ENCODE results near the gene PTGIS. TPM values are rescaled to one million over a fixed set of nuclear protein-coding genes. Genes with fewer than 3 reads are reported as not detected.
A peak's percentile ranks its signal among the peaks of the same experiment; 100 is the strongest.

PTGIS gene
- total RNA-seq, 2 donors from 2014 or later: 0.08 TPM; not detected in 1

DNA sequence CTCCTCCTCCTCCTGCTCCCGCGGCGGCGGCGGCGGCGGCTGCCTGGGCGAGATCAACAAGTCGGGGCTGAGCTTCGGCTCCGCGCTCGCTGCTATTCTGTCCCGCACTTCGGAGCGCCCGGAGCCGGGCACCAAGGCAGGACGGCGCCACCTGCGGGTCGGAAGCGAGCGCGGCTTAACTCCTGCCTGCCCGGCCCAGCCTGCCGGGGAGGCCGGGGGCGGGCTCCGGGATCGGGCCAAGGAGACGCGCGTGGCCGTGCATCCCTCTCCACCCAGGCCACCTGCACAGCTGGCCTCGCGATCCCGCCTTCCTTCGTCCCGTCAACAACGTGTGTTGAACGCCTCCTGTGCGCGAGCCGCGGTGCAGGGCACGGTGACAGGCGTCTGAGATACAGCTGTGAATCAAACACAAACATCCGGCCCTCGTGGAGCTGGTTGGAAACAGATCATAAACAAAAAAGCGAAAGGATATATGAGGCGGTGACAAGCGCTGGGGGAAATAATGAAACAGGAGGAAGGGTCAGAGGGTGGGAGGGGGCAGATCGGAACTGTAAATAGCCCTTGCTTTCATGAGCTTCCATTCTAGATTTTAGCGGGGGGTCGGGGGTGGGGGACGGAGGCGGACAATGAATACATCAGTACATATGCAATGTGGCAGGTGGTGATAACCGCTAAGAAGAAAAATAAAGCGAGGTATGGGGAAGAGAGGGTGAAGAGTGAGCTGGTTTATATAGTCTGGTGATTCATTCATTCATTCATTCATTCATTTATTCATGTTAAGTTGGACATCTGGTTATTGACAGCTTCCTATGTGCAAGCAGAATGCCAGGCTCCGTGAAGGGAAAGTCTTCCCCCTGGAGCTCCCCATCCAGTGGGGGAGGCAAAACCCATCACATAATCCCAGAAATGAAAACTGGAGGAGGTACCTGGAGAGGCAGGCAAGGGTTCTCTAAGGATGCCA is 83.5 kb downstream of the PTGIS start:
- peak overlapping the region; percentile 85 for H3K4me3 Mint-ChIP-seq
- peaks cover 54 to 67% of the 10 kb centered on the region in 2 donors for H3K27me3 Mint-ChIP-seq
- peaks cover 6 to 7% of the 10 kb centered on the region in 2 donors for H3K4me1 Mint-ChIP-seq (ENCODE audit: low read depth in 2 of 2)
- H3K9me3 Mint-ChIP-seq: no peaks in the 10 kb centered on the region
- DNase-seq (ENCODE audit: low spot score): peak; percentile 65
- peak; percentile 82 to 88 for ATAC-seq
- H3K27ac Mint-ChIP-seq: no peak overlapping the region
- H3K36me3 Mint-ChIP-seq: peaks cover 2% of the 10 kb centered on the region

GRCh38 chr20:49483696-49484123 is 84.2 kb downstream of the PTGIS start:
- Mint-ChIP-seq H3K27ac (no peak overlapping the region), H3K4me1 (ENCODE audit: low read depth in 2 of 2) (peaks cover 6 to 7% of the 10 kb centered on the region in 2 donors), H3K27me3 (peaks cover 55 to 68% of the 10 kb centered on the region in 2 donors), H3K36me3 (no peaks in the 10 kb centered on the region), H3K9me3 (no peaks in the 10 kb centered on the region), H3K4me3 (peak overlapping the region; percentile 85)
- ATAC-seq (peak in 1 of 2 donors; percentile 4), DNase-seq (ENCODE audit: low spot score) (no peak)

- Mint-ChIP-seq H3K36me3 (no peaks in the 10 kb centered on the region), H3K27ac (no peak overlapping the region), H3K9me3 (no peaks in the 10 kb centered on the region), H3K4me1 (ENCODE audit: low read depth in 2 of 2) (peaks cover 6 to 7% of the 10 kb centered on the region in 2 donors), H3K4me3 (no peak overlapping the region), H3K27me3 (peaks cover 50 to 68% of the 10 kb centered on the region in 2 donors)
- ATAC-seq: no peak
- DNase-seq (ENCODE audit: low spot score): no peak
Observed at GRCh38 chr20:49483018-49483695, 84.8 kb downstream of the PTGIS start.

GRCh38 chr20:49482621-49483017 is 85.3 kb downstream of the PTGIS start, which contains the start of gene KCNB1:
TSS of gene KCNB1 (minus strand) at chr20:49482668. CDS start at chr20:49482480, 188 bp downstream.
- peak; percentile 39 to 68 for ATAC-seq
- H3K4me1 Mint-ChIP-seq (ENCODE audit: low read depth in 2 of 2): peaks cover 6 to 7% of the 10 kb centered on the region in 2 donors
- DNase-seq (ENCODE audit: low spot score): no peak
- H3K36me3 Mint-ChIP-seq: no peaks in the 10 kb centered on the region
- H3K27me3 Mint-ChIP-seq: peaks cover 49 to 66% of the 10 kb centered on the region in 2 donors
- no peak within 1 kb of the TSS for H3K27ac Mint-ChIP-seq
- H3K4me3 Mint-ChIP-seq: no peak within 1 kb of the TSS
- no peaks in the 10 kb centered on the region for H3K9me3 Mint-ChIP-seq

GRCh38 chr20:49482173-49482572 is 85.8 kb downstream of the PTGIS start:
- peaks cover 6 to 7% of the 10 kb centered on the region in 2 donors for H3K4me1 Mint-ChIP-seq (ENCODE audit: low read depth in 2 of 2)
- no peaks in the 10 kb centered on the region for H3K9me3 Mint-ChIP-seq
- H3K36me3 Mint-ChIP-seq: no peaks in the 10 kb centered on the region
- H3K4me3 Mint-ChIP-seq: no peak overlapping the region
- no peak overlapping the region for H3K27ac Mint-ChIP-seq
- ATAC-seq (no peak), DNase-seq (ENCODE audit: low spot score) (no peak)
- H3K27me3 Mint-ChIP-seq: peaks cover 46 to 61% of the 10 kb centered on the region in 2 donors

DNA sequence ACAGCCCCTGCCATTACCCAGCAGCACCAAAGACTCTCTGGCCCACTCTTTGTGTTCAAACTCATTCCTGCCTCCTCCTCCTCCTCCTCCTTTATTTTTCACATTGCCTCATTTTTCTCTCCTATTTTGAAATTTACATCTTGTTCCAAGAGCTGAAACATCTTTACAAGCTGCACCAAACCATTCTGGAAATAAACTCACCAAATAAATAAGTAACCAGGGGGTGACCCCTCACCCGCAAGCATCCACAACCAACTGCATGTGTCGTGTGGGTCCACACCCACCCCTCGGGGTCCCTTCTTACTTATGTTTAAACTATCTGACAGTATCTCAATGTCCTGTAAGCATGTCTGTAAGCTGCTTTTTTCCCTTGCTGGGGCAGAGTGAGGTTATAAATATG is 86.8 kb downstream of the PTGIS start:
- DNase-seq (ENCODE audit: low spot score) (no peak), ATAC-seq (no peak)
- H3K27me3 Mint-ChIP-seq: peaks cover 43 to 54% of the 10 kb centered on the region in 2 donors
- no peaks in the 10 kb centered on the region for H3K9me3 Mint-ChIP-seq
- peaks cover 6 to 7% of the 10 kb centered on the region in 2 donors for H3K4me1 Mint-ChIP-seq (ENCODE audit: low read depth in 2 of 2)
- H3K36me3 Mint-ChIP-seq: no peaks in the 10 kb centered on the region
- no peak overlapping the region for H3K4me3 Mint-ChIP-seq
- H3K27ac Mint-ChIP-seq: no peak overlapping the region

GRCh38 chr20:49480236-49480635 is 87.7 kb downstream of the PTGIS start:
- ATAC-seq: no peak

GRCh38 chr20:49479785-49480184 is 88.2 kb downstream of the PTGIS start:
- Mint-ChIP-seq H3K9me3 (no peaks in the 10 kb centered on the region), H3K4me3 (no peak overlapping the region), H3K4me1 (ENCODE audit: low read depth in 2 of 2) (peaks cover 6% of the 10 kb centered on the region in 2 donors), H3K27ac (no peak overlapping the region), H3K36me3 (no peaks in the 10 kb centered on the region), H3K27me3 (peaks cover 40 to 55% of the 10 kb centered on the region in 2 donors)
- DNase-seq (ENCODE audit: low spot score) (no peak), ATAC-seq (no peak)

More at GRCh38 chr20:49480236-49480635, 87.7 kb downstream of the PTGIS start:
- Mint-ChIP-seq H3K36me3 (no peaks in the 10 kb centered on the region), H3K4me1 (ENCODE audit: low read depth in 2 of 2) (peaks cover 6 to 7% of the 10 kb centered on the region in 2 donors), H3K9me3 (no peaks in the 10 kb centered on the region), H3K27me3 (peaks cover 37 to 52% of the 10 kb centered on the region in 2 donors), H3K4me3 (no peak overlapping the region), H3K27ac (no peak overlapping the region)
- DNase-seq (ENCODE audit: low spot score): no peak

GRCh38 chr20:49478754-49479689 is 88.9 kb downstream of the PTGIS start:
- no peak overlapping the region for H3K4me3 Mint-ChIP-seq
- H3K27me3 Mint-ChIP-seq: peaks cover 37 to 52% of the 10 kb centered on the region in 2 donors
- no peaks in the 10 kb centered on the region for H3K4me1 Mint-ChIP-seq (ENCODE audit: low read depth in 2 of 2)
- no peak for DNase-seq (ENCODE audit: low spot score)
- no peak for ATAC-seq
- no peaks in the 10 kb centered on the region for H3K9me3 Mint-ChIP-seq
- no peak overlapping the region for H3K27ac Mint-ChIP-seq
- H3K36me3 Mint-ChIP-seq: no peaks in the 10 kb centered on the region

GRCh38 chr20:49478266-49478665 is 89.7 kb downstream of the PTGIS start:
- Mint-ChIP-seq H3K27ac (no peak overlapping the region), H3K4me3 (no peak overlapping the region), H3K27me3 (peaks cover 39 to 54% of the 10 kb centered on the region in 2 donors), H3K9me3 (no peaks in the 10 kb centered on the region), H3K4me1 (ENCODE audit: low read depth in 2 of 2) (no peaks in the 10 kb centered on the region), H3K36me3 (no peaks in the 10 kb centered on the region)
- no peak for ATAC-seq
- no peak for DNase-seq (ENCODE audit: low spot score)

- Mint-ChIP-seq H3K4me1 (ENCODE audit: low read depth in 2 of 2) (no peaks in the 10 kb centered on the region), H3K27me3 (peaks cover 41 to 57% of the 10 kb centered on the region in 2 donors), H3K9me3 (no peaks in the 10 kb centered on the region), H3K4me3 (no peak overlapping the region), H3K36me3 (no peaks in the 10 kb centered on the region), H3K27ac (no peak overlapping the region)
- DNase-seq (ENCODE audit: low spot score) (no peak), ATAC-seq (no peak)
Observed at GRCh38 chr20:49477200-49477599, 90.7 kb downstream of the PTGIS start.

DNA sequence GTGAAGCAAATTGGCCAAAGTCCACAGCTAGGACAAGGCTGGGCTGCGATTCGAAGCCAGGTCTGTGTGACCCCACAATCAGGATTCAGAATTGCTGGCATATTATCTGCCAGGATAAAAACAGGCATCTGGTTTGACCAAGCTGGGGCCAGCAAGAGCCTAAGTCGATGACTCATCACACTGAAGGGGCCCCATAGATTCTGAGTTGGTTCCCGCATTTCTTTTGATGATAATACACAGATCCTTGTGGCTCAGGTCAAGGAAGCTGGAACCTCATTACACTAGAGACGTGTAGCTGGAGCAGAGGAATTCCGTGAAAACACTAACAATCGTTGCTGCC is 92.0 kb downstream of the PTGIS start:
- Mint-ChIP-seq H3K4me1 (ENCODE audit: low read depth in 2 of 2) (no peaks in the 10 kb centered on the region), H3K4me3 (no peak overlapping the region), H3K27ac (no peak overlapping the region), H3K36me3 (no peaks in the 10 kb centered on the region), H3K27me3 (peaks cover 37 to 53% of the 10 kb centered on the region in 2 donors), H3K9me3 (no peaks in the 10 kb centered on the region)
- DNase-seq (ENCODE audit: low spot score): no peak
- ATAC-seq: no peak
